ENCODE data around the gene CIAO1.
A peak's percentile ranks its signal among the peaks of the same experiment; 100 is the strongest.
"Not testable (repeated sequence)": the region's sequence is repeated elsewhere in the genome, so short reads cannot be mapped to it uniquely, and the experiment has no call there.

Gene CIAO1

DNA sequence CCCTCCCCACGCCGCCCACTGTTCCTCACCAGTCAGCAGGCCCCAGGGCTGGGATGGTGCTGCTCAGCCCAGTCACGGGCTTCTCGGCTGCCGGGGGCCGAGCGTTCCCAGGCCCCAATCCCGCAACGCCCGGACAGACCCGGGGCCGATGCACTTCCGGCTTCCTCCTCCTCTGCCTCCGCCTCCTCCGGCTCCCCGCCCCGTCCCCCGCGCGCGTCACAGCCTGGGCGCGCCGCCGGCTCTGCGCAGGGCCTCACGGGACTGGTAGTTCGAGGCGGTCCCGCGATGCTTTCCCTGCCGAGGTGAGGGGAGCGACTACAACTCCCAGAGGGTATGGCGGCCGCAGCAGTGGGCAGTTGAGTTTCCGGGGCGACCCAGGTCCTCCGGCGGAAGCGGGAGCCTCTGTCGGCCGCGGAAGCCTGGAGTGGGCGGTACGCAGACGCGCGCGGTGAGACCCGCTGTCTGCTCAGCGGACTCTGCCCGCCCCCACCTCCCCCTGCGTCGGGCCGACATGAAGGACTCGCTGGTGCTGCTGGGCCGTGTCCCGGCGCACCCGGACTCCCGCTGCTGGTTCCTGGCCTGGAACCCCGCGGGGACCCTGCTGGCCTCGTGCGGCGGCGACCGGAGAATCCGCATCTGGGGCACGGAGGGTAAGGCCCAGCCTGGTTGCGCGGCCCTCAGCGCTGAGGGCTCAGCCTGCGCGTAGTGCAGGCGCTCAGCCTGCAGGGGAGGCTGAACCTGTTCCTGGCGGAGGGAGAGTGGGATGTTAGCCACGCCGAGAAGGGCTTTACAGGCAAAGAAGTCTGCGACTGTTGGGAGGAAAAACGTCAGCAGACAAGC is at the start of gene CIAO1, which contains the start of gene TMEM127:
Gene CIAO1, plus strand, starts transcription at position 386 of the 840 bp plus-strand sequence. Its CDS starts 126 bp downstream, at position 512.
Gene TMEM127, minus strand, starts transcription at position 158 of the 840 bp plus-strand sequence. CDS start 616 bp downstream, outside the sequence.
- DNase-seq, result peak; percentile 96 to 97

DNA sequence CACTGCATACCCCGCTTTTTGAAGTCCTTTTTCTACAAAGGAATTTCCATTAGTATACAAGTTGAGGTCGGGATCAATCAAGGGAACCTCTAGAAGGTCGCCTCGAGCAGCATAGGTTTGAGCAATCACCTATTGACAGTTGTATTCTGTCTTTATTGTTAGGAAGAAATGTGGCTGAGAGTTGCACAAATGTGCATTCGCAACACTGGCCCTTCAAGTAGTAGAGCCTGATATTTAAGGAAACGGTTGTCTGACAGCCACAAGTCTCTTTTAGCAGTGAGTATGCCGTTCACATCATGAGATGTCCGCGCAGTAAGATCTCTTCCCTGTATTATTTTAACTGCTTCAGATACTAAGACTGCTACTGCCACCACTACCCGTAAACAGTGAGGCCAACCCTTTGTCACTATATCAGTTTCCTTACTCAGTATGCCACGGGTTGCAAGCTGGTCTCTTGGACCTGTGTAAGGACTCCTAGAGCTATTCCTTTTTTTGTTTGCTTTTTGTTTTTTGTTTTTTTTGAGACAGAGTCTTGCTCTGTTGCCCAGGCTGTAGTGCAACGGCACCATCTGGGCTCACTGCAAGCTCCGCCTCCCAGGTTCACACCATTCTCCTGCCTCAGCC is 47.4 kb upstream of the CIAO1 start:
- DNase-seq, result no peak

DNA sequence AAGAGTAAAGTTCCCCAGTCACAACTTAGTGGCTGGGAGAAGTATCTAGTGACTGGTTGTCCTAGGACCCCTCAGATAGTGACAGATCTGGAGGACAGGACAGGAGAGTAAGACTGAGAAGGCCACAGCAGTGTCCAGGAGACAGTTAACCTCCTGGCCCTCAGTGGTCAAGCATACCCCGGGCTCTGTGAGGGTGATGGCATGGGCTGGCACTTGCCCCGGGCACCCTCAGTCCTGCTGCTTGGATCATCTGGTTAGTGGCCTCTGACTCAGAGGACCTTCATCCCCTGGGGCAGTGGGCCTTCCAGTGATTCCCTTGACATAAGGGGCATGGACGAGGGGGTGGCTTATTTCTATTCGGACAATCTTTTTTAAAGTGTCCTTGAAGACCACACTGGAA is 46.1 kb upstream of the CIAO1 start:
- DNase-seq, result not testable (repeated sequence)

DNA sequence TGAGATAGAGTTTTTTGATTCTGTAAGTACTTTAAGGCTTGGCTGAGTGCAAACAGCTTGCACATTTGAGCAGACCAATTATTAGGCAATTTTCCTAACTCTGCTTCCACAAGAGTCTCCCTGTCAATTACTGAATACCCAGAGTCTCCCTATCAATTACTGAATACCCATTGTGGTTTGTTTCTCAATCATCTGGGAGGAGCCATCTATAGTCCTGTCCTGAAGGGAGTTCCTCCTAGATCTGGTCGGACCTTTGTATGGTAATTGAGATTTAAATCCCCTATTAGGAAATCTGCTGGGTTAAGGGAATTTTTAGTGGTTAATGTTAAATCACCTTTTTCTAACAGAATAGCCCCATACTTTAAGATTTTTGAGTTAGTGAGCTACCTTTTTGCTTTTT is 44.9 kb upstream of the CIAO1 start:
- not testable (repeated sequence) for DNase-seq

DNA sequence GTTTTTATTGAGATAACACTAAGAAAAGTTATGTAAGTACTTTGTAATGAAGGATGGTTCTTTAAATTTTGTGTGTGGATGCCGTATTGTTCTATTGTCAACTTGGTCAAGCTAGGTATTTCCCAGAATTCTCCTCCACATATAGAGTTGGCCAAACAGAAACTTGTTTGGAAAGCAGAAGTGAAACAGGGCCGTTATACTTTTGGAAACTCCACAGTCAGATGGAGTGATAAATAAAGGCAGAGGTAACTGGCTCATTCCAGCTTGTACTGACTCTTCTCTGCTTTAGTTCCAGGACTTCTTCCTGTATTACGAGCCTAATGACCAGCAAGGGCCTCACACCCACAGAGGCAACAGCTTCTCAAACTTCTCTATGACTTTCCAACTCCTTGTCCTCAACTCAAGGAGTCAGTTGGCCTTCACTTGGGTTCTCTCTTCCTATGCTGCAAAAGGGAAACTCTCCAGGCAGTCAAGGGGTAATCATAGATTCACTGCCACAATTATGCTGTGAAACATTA is 41.0 kb upstream of the CIAO1 start:
- no peak for DNase-seq

DNA sequence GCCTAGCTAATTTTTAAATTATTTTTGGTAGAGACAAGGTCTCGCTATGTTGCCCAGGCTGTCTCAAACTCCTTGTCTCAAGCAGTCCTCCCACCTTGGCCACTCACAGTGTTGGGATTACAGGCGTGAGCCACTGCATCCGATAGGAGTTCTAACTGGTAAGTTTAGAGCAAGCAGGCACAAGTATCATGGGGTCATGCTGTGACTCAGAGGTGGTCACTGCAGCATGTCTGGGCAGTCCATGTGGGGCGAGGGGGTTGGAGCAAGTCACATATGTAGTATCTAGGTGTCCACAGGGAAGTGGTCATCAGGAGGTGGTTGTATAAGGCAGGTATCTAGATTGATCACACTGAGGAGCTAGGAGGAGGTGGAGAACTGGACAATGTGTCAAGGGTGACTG is 34.7 kb upstream of the CIAO1 start:
- DNase-seq, result no peak

DNA sequence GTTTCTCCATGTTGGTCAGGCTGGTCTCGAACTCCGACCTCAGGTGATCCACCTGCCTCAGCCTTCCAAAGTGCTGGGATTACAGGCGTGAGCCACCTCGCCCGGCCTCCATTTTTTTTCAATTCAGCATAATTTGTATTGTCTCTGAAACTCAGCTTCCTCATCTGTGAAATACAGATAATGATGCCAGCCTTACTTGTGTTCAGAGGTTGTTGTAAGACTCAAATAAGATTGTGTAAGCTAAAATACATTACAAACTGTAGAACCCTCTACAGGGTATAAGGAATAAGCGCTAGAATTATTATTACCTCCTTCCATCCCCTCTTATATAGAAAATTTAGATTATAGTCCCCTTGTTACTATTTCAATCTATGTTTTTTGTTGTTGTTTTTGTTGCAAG is 32.6 kb upstream of the CIAO1 start:
- no peak for DNase-seq

DNA sequence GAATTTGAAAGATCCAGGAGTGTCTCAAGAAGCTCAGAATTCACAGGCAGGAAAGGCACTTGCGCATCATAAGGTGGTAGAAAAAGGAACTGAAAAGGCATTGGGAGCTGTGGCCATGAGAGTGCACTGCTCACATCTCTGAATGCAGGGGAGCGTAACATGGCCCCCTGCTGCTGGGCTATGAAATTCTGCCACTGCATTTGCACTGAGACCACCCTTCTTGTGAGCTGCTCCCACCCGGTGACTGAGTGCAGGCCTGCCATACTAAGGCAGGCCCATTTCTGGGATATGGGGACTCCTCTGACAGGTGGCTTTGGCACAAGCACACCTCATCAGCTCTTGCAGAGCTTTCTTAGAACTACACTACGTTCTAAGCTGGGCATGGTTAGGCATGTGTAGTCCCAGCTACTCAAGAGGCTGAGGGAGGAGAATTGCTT is 32.1 kb upstream of the CIAO1 start:
- no peak for DNase-seq

DNA sequence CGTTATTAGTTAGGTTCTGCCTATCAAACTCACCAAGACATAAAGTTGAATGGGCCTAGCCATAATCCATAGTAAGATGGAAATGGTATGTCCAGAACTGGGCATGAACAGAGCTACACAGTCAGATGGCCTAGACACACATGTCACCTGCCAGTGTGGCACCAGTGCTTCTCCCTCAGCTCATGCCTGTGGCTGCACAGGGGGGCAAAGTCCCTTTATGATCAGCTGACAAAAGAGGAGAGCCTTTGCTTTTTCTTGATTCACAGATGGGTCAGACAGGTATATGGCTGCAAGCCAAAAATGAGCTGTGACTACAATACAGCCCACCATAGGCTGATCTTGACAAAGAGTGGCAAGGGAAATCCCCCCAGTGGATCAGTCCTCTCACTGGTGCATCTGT is 29.1 kb upstream of the CIAO1 start:
- DNase-seq, result no peak

DNA sequence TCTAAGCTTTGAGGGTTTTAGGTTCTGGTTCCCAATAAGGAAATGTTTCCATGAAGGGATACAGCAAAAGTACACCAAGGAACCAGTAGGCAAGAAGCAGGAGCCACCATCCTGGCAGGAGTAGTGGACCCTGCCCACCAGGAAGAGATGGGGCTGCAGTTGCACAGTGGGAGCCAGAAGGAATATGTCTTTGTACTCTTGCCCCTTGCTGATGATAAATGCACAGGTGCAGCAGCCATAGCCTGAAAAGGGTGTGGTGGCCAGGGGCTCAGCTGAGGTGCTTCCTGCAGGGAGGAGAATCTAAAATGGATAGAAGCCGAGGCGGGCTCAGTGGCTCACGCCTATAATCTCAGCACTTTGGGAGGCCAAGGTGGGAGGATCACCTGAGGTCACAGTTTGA is 27.8 kb upstream of the CIAO1 start:
- DNase-seq, result no peak

DNA sequence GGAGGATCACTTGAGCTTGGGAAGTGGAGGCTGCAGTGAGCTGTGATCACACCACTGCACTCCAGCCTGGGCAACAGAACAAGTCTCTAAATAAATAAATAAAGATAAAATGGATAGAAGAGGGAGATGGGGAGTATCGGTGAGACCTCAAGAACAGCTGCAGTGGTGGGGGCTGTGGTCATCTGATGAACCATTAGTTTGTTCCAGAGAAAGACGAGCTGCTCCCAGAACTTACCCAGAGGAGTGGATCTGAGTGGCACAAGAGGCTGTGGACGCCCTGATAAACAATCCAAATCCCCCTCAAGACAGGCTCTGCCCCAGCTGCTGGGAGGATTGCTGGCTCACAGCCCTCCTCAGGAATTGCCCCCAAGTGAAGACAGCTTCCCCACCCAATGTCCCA is 26.9 kb upstream of the CIAO1 start:
- DNase-seq, result no peak

DNA sequence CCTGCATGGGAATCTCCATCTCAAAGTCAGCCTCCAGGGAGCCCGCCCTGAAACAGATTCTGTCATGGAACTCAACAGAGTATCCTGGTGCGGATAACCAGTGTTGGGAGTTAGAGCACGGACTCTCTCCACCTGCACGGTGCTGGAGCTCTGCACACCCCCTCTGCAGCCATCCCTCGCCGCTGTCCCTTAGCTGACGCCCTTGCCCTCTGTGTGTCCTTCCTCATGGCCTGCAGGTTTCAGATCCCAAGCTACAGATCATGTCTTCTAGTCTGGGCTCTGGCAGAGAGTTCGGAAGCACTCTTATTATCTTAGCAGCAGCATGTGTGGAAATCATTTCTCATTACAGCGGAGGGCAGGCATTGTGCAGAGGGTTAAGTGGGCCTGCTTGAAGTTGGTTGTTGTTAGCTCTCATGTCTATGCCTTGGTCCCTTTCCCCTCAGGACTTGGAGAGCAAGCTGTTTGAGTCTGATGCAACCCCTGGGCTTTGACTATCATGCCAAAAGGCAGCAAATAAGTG is 26.2 kb upstream of the CIAO1 start:
- no peak for DNase-seq

DNA sequence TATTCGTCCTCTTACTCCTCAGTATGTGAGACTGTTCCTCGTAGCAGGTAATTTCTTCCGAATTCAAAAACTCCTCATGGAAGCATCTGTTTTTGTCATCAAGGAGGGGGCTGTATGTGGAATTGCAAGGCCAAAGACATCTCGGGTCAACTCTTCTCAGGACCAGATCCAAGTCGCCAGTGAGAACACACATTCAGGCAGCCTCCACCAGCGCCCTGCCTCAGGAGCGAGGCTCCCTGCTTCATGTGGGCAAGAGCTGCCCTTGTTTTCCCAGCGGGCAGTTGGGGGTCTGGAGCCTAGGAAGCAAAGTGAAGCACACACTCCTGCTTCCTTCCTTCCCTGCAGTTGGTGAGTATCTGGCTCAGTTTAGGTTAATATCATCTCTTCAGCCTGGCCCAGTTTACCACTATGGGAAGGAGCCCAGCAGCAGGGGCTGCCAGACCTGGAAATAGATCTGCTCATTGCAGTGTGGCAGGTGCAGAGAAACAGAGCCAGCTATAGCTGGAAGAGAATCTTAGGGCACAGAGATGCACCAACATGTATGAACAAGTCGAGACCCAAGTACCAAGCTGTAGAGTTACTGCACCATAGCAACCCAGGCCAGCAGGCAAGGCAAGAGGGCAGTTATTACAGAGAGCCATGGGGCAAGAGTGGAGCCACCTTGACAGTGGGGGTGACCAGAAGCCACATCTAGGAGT is 25.5 kb upstream of the CIAO1 start:
- DNase-seq, result no peak

DNA sequence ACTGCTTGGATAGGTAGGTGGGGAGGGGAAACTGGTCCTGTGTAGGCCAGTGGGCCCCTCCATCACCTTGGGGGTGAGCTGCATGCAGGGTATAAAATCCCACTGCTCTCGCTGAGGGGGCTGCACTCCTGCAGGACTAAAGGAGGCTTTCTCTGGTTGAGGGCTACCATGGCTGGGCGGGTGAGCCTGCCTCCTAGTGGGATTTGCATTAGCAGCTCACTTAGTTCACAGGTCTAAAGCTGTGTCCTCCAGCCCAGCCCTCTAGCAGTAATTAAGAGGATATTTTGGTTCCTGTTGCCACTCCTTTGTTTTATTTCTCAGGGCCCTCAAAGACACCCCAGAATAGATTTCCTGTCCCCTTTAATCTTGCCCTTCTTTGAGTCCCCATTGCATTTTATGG is 24.8 kb upstream of the CIAO1 start:
- no peak for DNase-seq

DNA sequence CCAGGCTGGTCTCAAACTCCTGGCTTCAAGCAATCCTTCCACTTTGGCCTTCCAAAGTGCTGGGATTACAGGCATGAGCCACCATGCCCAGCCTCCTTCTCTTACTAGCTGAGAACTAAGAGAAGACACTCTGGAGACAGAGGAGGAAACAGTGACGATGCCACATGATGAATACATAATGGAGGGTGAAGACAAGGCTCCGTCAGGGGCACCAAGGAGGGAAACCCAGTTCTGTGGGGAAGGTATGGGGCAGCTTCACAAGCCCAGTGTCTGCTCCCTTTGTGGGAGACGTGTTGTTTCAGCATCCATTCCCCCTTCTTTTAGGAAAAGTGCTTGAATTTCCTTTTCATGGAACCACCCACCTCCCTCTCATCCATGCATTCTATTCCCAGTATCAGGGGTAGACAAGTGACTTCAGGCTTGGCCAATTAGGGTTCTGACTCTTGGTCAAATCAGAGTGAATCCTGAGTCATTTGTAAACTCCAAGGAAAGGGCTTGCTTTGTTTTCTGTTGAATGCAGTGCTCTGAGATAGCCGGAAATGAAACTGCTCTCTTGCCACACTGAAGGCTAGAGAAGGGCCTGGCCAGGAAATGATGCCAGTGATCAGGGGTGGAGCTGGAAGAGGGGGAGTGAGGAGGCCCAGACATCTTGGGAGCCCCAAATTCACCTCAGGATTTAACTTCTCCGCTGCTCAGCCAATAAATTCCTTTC is 24.0 kb upstream of the CIAO1 start:
- DNase-seq, result peak; percentile 36 to 43

DNA sequence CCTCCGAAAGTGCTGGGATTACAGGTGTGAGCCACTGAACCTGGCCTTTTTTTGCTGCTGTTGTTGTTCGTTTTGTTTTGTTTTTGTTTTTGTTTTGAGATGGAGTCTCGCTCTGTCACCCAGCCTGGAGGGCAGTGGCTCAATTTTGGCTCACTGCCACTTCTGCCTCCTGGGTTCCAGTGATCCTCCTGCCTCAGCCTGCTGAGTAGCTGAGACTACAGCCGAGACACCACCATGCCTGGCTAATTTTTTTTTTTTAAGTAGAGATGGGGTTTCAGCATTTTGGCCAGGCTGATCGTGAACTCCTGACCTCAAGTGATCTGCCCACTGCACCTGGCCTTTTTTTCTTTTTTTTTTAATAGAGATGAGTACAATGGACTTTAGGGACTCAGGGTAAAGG is 22.2 kb upstream of the CIAO1 start:
- no peak for DNase-seq

DNA sequence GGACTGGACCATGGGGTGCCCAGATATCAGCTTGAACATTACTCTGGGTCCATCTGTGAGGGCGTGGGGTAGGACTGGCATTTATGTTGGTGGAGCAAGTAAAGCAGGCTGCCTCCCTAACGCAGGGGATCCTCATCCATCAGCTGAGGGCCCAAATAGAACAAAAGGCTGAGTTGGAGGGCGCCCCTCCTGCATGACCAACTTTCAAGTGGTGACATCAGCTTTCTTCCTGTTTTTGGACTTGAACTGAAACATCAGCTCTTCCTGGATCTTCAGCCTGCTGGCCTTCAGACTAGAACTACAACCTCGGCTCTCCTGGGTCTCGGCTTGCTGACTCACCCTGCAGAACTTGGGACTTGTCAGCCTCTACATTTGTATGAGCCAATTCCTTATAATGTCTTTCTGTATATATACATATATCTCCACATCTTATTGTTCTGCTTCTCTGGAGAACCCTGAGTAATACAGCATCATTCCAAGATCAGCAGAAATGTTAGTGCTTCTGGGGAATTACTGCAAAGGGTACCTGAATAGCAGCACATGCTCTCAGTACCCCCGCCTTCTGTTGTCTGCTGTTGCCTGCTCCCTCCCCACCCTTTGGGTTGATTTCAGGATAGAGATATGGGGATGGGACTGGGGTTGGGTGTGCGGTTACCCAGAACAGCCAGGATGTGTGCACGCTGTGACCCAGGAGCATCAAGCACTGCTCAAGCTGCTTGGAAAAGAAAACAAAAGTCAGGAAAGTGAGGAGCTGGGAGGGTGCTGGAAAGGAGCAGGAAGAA is 20.2 kb upstream of the CIAO1 start:
- no peak for DNase-seq

DNA sequence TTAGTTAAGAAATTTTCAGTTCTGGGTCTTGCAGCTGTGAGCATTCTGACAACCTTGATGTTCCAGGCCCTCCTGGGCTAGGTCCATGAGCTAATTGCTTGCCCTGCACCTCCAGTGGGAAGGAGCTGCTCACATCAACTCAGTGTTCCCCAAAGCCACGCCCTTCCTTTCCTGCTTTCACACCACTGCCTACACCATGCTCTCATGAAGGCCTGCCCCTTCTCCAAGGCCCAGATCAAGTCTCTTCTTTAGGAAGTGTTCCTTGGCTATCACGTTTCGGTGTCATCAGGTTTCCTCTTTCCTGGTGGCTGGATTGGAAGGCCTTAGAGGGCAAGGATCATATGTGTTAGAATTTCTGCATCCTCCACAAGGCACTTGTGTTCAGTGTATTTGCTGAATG is 19.0 kb upstream of the CIAO1 start:
- no peak for DNase-seq

DNA sequence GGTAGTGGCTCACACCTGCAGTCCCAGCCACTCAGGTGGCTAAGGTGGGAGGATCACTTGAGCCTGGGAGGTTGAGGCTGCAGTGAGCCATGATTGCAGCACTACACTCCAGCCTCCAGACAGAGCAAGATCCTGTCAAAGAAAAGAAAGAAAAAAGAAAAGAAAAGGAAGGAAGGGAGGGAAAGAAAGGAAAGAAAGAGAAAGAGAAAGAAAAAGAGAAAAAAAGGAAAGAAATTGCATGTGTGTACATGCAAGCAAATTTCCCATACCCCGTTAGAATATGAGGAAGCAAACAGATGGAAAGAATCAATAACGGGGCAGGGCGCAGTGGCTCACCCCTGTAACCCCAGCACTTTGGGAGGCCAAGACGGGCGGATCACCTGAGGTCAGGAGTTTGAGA is 18.1 kb upstream of the CIAO1 start:
- DNase-seq, result no peak

DNA sequence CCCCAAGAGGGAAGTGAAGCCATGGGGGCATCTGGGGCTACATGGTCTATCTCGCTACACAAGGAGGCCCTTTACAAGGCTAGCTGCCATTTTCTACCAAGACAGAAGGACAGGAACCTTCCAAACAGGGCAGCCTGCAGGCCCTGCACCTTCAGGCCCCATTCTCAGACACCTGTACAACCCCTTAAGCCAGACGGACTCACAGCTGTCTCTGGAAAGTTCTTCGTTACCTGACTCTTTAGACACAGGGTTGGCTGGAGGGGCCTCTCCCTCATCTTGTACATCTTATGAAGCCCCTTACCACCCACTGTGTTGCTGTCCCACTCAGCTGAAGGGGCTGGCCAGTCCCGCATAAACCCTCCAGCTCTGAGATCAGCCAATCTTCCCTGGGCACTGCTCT is 17.4 kb upstream of the CIAO1 start:
- DNase-seq, result no peak

DNA sequence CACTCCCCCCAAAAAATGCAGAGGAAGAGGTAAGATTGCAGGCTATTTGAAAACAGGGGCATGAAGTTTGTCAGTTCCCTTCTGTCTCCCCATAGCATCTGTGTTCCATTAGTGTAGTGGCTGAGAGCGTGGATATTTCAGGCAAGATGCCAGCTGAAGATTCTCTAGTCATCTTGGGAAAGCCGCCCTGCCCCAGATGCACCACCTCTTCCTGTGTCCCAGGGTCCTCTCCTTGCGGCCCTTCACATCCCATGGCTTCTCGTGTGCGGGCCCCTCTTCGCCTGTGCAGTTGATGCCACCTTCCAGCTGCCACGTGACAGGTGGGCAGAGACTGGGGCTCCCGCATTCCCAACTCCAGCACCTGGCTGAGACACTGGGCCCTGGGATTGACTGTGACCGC is 16.4 kb upstream of the CIAO1 start:
- DNase-seq, result no peak

DNA sequence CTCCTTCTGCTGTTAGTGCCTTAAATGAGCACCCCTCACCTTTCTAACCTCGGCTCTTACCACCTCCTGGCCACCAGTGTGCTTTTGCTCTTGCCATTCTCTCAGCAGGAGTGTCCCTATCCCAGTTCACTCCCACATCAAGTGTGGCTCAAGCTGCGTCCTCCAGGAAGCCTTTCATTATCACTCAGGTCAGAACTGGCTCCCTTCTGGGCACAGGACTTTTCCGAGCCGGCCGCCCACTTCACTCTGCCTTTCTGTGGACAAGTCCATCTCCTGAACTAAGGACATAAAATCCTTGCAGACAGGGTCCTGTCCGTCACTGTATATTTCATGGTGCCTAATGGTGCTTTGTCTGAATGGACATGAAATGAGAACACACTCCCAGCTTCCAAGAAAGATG is 15.8 kb upstream of the CIAO1 start:
- DNase-seq, result no peak

All from stimulated activated CD4-positive, alpha-beta T cell treated with anti-CD3 and anti-CD28 coated beads, Interleukin-2, amount 100 ng/mL, for 48 hours (primary cell).